ENCODE data around the gene GMEB2.
A peak's percentile ranks its signal among the peaks of the same experiment; 100 is the strongest.
"Not testable (repeated sequence)": the region's sequence is repeated elsewhere in the genome, so short reads cannot be mapped to it uniquely, and the experiment has no call there.

The GMEB2 gene, protein sequence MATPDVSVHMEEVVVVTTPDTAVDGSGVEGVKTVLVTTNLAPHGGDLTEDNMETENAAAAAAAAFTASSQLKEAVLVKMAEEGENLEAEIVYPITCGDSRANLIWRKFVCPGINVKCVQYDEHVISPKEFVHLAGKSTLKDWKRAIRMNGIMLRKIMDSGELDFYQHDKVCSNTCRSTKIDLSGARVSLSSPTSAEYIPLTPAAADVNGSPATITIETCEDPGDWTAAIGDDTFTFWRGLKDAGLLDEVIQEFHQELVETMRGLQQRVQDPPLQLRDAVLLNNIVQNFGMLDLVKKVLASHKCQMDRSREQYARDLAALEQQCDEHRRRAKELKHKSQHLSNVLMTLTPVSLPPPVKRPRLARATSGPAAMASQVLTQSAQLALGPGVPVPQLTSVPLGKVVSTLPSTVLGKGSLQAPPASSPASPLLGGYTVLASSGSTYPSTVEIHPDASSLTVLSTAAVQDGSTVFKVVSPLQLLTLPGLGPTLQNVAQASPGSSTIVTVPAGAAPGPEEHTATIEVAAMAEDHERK

DNA sequence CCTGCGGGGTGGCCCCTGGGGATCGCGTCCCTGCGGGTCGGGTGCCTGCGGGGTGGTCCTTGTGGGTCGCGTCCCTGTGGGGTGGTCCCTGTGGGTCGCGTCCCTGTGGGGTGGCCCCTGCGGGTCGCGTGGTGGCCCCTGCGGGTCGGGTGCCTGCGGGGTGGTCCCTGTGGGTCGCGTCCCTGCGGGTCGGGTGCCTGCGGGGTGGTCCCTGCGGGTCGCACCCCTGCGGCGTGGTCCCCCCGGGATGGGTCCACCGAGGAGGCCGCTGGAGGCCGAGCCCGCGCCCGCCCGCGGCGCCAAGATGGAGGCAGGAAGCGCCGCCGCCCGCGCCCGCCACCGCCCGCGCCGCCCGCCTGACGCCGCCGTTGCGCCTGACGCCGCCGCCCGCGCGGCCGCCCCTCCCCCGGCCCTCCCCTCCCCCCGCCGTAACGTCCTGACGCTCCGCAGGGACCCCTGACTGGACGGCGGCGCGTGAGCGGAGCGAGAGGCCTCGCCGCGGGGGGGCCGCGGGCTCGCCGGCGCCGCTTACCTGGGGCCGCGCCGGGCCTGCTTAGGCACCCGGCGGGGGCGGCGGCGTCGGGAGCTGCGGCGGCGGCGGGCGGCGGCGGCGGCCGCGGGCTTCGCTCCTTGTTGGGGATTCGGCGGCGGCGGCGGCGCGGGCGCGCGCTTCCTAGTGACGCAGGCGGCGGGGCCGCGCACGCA is at the start of gene GMEB2:
TSS of gene GMEB2 (minus strand) at position 678 of the 705 bp plus-strand sequence. CDS start 7,704 bp downstream, outside the sequence.
- no peak for TF ChIP-seq ZNF274 (IDR thresholded peaks at IDR 0.05; ENCODE audit: low read depth, low read length)

DNA sequence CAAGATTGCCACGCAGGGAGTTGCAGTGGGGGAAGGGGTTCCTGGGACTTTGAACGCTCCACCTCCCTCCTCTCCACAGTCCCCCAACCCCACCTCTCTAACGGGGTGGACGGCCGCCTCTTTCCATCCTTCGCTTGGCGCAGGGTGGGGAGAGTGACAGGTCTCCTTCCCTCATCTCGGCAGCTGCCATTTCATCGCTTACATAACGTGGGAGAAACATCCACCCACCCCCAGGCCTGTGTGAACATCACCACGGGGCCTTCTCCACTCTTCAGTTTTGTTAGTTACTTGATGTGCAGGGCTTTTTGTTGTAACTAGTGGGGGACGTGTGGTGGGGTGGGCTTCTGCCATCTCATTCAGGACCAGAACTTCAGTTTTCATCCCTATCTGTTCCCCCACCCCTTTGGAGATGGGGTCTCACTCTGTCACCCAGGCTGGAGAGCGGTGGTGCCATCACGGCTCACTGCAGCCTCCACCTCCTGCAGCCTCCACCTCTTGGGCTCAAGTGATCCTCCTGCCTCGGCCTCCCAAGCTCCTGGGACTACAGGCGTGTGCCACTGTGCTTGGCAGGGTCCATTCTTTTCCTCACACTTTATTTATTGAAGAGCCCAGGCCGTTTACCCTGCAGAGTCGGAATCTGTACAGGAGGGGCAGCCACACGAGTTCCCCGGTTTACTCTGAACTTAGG is 48.9 kb upstream of the GMEB2 start:
- no peak for TF ChIP-seq ZNF274 (IDR thresholded peaks at IDR 0.05; ENCODE audit: low read depth, low read length)
- no peak overlapping the region for H3K4me3 ChIP-seq (ENCODE audit: low read length)

More for the DNA sequence above, at the start of gene GMEB2:
- H3K4me3 ChIP-seq (ENCODE audit: low read length) = peak within 1 kb of the TSS; percentile 94

DNA sequence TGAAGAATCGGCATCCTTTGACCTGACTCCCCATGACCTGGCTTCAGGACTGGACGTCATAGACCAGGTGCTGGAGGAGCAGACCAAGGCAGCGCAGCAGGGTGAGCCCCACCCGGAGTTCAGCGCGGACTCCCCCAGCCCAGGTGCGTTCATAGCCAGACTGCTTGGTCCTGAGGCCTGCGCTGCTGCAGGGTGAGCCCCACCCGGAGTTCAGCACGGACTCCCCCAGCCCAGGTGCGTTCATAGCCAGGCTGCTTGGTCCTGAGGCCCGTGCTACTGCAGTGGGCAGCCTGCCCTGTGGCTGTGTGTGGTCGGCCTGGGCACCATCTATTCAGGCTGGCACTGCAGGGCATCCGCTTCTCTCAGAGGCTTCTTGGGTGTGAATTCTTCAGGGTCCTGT is 47.0 kb upstream of the GMEB2 start:
- TF ChIP-seq ZNF274 (IDR thresholded peaks at IDR 0.05; ENCODE audit: low read depth, low read length) = no peak
- H3K4me3 ChIP-seq (ENCODE audit: low read length) = no peak overlapping the region

DNA sequence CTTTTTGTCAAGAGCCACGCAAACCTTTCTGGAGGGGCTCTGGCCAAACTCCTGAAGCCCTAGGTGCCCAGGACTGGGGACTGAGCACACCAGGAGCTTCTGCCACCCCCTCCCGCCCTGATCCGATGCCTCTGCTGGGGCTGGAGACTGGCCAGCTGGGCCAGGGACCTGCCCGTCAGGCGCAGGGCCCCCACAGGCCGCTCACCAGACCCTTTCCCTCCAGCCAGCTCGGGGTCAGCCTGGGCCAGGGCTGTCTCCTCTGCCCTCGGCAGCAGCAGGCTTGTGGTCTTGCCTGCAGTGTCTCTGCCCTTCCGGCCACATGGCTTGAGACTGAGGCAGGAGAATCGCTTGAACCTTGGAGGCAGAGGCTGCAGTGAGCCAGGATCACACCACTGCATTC is 45.8 kb upstream of the GMEB2 start:
- no peak overlapping the region for H3K4me3 ChIP-seq (ENCODE audit: low read length)
- TF ChIP-seq ZNF274 (IDR thresholded peaks at IDR 0.05; ENCODE audit: low read depth, low read length) = no peak

DNA sequence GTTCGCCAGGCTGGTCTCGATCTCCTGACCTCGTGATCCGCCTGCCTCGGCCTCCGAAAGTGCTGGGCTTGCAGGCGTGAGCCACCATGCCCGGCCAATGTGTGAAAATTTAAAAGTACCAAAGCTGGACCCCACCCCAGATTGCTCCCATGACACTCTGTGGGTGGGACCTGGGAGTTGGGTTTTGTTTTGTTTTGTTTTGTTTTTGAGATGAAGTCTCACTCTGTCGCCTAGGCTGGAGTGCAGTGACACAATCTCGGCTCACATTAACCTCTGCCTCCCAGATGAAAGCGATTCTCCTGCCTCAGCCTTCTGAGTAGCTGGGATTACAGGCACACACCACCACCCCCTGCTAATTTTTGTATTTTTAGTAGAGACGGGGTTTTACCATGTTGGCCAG is 44.8 kb upstream of the GMEB2 start:
- not testable (repeated sequence) for H3K4me3 ChIP-seq (ENCODE audit: low read length)

DNA sequence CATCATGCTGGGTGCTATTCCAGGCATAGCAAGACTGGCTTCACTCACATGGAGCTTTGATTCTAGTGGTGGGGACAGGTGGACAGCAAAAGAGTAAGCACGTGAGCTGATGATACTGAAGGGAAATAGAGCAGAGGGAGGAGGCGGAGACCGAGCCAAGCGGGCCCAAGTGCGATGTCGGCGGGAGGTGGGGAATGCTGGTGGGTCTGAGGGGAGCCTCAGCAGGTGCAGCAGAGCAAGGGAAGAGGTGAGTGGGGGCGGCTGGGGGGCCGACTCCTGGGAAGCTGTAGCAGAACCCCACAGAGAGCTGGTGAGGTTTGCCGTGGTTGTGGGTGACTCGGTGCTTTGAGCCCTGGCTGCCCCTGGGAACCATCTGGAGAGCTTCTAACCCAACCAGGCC is 41.5 kb upstream of the GMEB2 start:
- H3K4me3 ChIP-seq (ENCODE audit: low read length) = no peak overlapping the region
- TF ChIP-seq ZNF274 (IDR thresholded peaks at IDR 0.05; ENCODE audit: low read depth, low read length) = no peak

DNA sequence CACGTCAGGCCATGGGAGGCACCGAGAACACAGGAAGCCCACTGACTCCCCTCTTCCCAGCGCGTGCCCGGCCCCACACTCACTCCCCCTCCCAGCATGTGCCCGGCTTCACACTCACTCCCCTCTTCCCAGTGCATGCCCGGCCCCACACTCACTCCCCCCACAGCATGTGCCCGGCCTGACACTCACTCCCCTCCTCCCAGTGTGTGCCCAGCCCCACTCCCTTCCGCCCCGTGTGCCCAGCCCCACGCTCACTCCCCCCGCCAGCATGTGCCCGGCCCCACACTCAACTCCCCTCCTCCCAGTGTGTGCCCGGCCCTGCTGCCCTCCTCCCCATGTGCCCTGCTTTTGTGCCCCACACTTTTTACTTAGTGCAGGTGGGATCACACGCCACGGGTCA is 41.0 kb upstream of the GMEB2 start:
- H3K4me3 ChIP-seq (ENCODE audit: low read length) = no peak overlapping the region
- no peak for TF ChIP-seq ZNF274 (IDR thresholded peaks at IDR 0.05; ENCODE audit: low read depth, low read length)

DNA sequence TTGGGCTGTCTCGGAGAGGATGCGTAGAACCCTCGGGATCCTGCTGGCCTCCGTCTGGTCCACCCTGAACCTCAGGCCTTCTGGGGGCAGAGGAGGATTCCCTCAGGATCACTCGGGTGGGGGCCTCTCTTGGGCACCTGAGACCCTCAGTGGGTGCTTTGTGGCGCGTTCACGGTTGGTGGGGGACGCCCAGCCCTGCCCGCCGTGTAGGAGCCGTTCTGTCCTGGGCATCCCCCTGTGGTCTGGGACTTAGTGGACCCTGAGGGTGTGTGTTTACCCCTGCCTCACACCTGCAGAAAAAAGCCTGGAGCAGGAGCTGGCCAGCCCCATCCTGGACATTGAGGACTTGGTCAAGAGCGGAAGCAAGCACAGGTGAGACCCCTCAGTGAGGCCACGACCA is 38.8 kb upstream of the GMEB2 start:
- no peak overlapping the region for H3K4me3 ChIP-seq (ENCODE audit: low read length)
- no peak for TF ChIP-seq ZNF274 (IDR thresholded peaks at IDR 0.05; ENCODE audit: low read depth, low read length)

DNA sequence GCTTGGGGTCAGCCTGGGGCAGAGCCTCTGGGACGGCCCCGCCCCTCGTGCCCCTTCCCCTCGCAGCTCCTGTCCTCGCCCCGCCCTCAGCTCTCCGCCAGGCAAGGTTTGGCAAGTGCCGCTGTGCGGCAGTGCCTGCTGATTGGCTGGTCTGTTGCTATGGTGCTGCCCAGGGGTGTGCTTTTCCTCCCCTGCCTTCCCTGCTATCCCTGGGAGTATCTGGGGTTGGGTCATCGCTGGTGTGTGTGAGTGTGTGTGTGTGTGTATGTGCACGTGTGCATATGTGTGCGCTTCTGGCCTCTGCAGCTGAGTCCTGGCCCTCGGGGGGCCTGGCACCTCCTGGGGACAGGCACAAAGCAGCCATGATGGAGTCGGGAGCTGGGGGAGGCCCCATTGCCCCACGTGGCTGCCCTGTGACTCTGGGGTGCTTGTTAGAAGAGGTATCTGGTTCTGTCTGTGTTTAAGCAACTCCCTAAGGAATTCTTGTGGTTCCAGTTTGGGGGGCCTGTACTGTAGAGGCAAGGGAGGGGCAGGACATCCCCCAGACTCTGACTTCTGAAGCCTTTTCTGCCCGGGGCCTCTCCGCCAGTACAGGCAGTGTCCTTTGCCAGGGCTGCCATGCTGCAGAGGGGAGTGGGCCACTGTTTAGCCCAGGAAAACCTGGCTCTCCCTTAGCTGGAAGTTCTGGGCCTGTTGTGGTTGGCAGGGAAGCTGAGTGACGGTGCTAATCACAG is 38.1 kb upstream of the GMEB2 start:
- no peak for TF ChIP-seq ZNF274 (IDR thresholded peaks at IDR 0.05; ENCODE audit: low read depth, low read length)
- no peak overlapping the region for H3K4me3 ChIP-seq (ENCODE audit: low read length)

DNA sequence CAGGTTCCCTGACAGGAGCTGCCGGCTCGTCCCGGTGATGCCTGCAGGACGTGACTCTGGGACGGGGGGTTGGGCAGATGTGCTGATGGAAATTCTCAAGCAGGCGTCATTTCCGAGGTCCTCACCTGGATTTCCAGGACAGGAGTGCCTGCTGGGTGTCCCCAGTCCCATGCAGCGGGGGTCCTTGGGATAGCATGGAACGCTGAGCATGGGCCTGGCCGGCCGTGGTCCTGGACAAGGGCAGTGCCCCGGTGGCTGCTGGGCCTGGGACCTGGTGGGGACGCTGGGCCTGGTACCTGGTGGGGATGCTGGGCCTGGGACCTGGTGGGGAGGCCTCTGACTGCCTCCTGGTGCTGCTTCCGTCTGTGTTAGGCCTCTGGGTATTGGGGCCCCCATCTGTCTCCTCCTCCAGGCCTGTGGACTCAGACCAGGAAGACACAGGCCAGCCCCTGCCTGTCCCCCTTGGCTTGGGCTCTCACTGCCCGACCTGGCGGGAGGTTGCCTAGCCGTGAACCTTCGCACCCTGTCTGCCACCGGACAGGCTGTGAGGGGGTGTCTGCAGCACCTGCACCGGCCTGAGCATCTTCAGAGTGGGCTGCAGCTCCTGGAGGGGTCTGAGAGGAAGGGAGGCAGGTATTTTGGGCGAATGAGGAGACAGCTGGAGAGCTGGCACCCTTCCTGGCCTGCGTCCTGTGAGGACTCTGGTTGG is 37.4 kb upstream of the GMEB2 start:
- H3K4me3 ChIP-seq (ENCODE audit: low read length) = no peak overlapping the region
- TF ChIP-seq ZNF274 (IDR thresholded peaks at IDR 0.05; ENCODE audit: low read depth, low read length) = no peak

DNA sequence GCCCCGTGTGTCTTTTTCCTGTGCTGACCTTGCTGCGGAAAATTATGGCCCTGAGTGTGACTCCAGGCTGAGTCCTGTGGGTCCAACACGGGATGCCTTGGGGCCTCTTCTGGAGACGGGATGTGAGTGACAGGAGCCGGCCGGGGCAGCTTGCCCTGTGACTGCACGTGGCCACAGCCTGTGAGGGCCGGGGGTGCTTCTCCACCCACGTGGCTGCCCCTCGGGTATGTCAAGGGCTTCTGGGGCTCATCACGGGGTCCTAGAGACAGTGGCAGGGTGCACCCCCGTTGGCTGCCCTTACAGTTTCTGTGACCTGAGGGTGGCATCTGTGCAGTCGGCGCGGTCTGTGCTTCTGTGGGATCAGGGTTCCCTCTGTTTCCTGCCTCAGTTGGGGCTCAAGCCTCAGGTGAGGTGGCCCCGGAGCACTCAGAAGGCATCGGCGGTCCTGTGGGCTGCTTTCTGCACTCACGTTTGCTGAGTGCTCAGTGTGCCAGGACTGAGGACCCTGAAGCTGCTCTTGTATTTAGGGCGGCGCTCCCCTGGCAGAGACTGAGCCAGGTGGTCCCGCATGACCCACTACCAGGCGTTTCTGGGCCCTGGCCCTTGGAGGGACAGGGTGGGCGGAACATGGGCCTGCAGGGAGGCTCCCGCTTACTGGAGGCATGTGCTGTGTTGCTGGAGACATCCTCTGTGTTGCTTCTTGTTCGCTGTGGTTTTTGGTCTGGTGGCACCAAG is 36.6 kb upstream of the GMEB2 start:
- H3K4me3 ChIP-seq (ENCODE audit: low read length) = no peak overlapping the region
- no peak for TF ChIP-seq ZNF274 (IDR thresholded peaks at IDR 0.05; ENCODE audit: low read depth, low read length)

DNA sequence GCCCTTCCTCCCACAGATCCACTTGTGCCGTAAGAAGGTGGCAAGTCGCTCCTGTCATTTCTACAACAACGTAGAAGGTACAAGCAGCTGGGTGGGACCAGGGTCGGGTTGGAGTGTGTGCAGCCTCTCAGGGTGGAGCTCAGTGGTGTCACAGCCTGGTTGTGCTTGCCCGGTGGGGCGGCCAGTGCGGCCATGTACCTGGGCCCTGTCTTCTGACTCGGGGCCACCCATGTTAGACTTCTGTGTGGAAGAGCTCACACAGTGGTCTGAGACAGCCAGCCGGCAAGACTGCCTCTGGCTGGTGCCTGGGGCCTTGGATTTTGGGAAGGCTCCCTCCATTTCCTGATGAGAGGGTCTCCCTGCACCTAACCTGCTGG is 35.9 kb upstream of the GMEB2 start:
- H3K4me3 ChIP-seq (ENCODE audit: low read length) = no peak overlapping the region
- no peak for TF ChIP-seq ZNF274 (IDR thresholded peaks at IDR 0.05; ENCODE audit: low read depth, low read length)
